Measurements from ENCODE around the gene GPNMB. TPM values are rescaled to one million over a fixed set of nuclear protein-coding genes. Genes with fewer than 3 reads are reported as not detected.

Gene GPNMB
- total and polyA plus RNA-seq, 2 of the 4 experiments (the other 2 are of a cell fraction): under 0.01 to 0.14 TPM

DNA sequence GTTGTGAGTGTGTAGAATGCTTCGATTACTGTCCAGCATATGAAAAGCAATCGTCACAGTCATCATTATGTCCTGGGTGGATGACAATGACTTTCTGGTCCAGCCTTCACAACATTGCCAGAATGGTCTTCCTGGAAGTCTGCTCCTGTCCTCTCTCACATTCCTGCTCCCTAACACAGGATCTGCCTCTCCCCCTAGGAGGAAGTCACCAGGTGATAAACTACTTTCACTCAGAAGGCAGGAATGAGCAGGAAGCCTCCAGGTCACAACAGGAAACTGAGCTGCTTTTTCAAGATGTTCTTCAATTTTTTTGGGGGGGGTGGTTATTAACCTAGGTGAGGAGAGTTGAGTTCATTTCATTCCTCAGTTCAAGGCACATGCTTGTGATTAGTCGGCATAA is 13.6 kb upstream of the GPNMB start:
- H3K9me3 ChIP-seq (ENCODE audit: control insufficient read depth, insufficient read depth, low read length): no peaks in the 10 kb centered on the region; the same call in 1 of the 2 replicates
- ATAC-seq (ENCODE audit: low read depth) (no peak), DNase-seq (no peak)
- H3K27ac ChIP-seq (ENCODE audit: insufficient read depth, low read length): no peak overlapping the region
- H3K79me1 ChIP-seq (ENCODE audit: low read depth in 1 of 2, low read length in 2 of 2): no peaks in the 10 kb centered on the region
- H4K8ac ChIP-seq (ENCODE audit: low read depth in 2 of 2, low read length in 2 of 2): no peak overlapping the region
- CTCF ChIA-PET: no interaction called here
- H3K14ac ChIP-seq (replicated peaks; ENCODE audit: low read depth, low read length): no peak overlapping the region
- no peak overlapping the region for H3K18ac ChIP-seq (ENCODE audit: low read depth, low read length)
- intact Hi-C loops (cut with micrococcal nuclease) (no loop called here), dilution Hi-C loops (cut with HindIII; ENCODE audit: low sequenced_read_pairs, unreplicated experiment) (no loop called here), in situ Hi-C loops (cut with MboI; ENCODE audit: low sequenced_read_pairs) (no loop called here)
- H4K91ac ChIP-seq (ENCODE audit: insufficient read depth, low read depth, low read length): no peak overlapping the region
- no peak overlapping the region for H2BK15ac ChIP-seq (ENCODE audit: low read depth, low read length)
- H2BK20ac ChIP-seq (ENCODE audit: low read depth, low read length): no peak overlapping the region
- no peak overlapping the region for H2BK120ac ChIP-seq (ENCODE audit: low read depth, low read length)
- H3K4me1 ChIP-seq (ENCODE audit: control insufficient read depth, insufficient read depth, low read length): no peaks in the 10 kb centered on the region
- no TSS peak for BruUV-seq (replicated peaks)
- H3K4me2 ChIP-seq (ENCODE audit: low read depth, low read length): no peak overlapping the region
- no peak overlapping the region for H2AFZ ChIP-seq (replicated peaks; ENCODE audit: low read length, poor library complexity)
- no peak overlapping the region for H4K5ac ChIP-seq (ENCODE audit: low read depth, low read length)
- H3K9ac ChIP-seq (ENCODE audit: low read depth, low read length): no peak overlapping the region
- H3K27me3 ChIP-seq (ENCODE audit: control insufficient read depth, insufficient read depth, low read length): peaks cover 5% of the 10 kb centered on the region
- POLR2A ChIA-PET (ENCODE audit: unreplicated experiment): no interaction called here
- no peaks in the 10 kb centered on the region for H4K20me1 ChIP-seq (ENCODE audit: insufficient read depth, low read length)
- no peaks in the 10 kb centered on the region for H3K9me1 ChIP-seq (ENCODE audit: insufficient read depth, low read length)
- no peak overlapping the region for H2AK9ac ChIP-seq (replicated peaks; ENCODE audit: low read depth, low read length, poor library complexity)
- no peak overlapping the region for H3K56ac ChIP-seq (ENCODE audit: extremely low read depth, insufficient read depth, low read length)
- no peak overlapping the region for H3K4me3 ChIP-seq (ENCODE audit: insufficient read depth, low read depth, low read length)
- no CpG with 5 or more reads among the region's 3 CpGs for whole genome bisulfite sequencing, 2 experiments (ENCODE audit: extremely low coverage in 2 of 2, insufficient read length in 1 of 2)
- H3K23ac ChIP-seq (ENCODE audit: low read depth, low read length): no peak overlapping the region; the same call in 1 of the 2 replicates
- TF ChIP-seq POLR2A (IDR thresholded peaks at IDR 0.05; ENCODE audit: low read depth, low read length) (no peak), RFX5 (IDR thresholded peaks at IDR 0.05; ENCODE audit: low read depth, low read length) (no peak), FOS (IDR thresholded peaks at IDR 0.05; ENCODE audit: low read depth, low read length) (no peak), MAFK (IDR thresholded peaks at IDR 0.05; ENCODE audit: low read depth, low read length) (no peak), MAZ (IDR thresholded peaks at IDR 0.05; ENCODE audit: borderline replicate concordance, low read depth, low read length) (no peak), NFE2L2 (IDR thresholded peaks at IDR 0.05; ENCODE audit: low read depth, low read length) (no peak), RAD21 (IDR thresholded peaks at IDR 0.05; ENCODE audit: low read length) (no peak)
- TF ChIP-seq, protein P1, sequence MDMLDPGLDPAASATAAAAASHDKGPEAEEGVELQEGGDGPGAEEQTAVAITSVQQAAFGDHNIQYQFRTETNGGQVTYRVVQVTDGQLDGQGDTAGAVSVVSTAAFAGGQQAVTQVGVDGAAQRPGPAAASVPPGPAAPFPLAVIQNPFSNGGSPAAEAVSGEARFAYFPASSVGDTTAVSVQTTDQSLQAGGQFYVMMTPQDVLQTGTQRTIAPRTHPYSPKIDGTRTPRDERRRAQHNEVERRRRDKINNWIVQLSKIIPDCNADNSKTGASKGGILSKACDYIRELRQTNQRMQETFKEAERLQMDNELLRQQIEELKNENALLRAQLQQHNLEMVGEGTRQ (IDR thresholded peaks at IDR 0.05; ENCODE audit: low read depth, low read length): no peak
- H2AK5ac ChIP-seq (ENCODE audit: low read depth, low read length): no peak overlapping the region
- no peak overlapping the region for H2BK5ac ChIP-seq (ENCODE audit: low read depth, low read length, poor library complexity, severe bottlenecking)
- no peaks in the 10 kb centered on the region for H3K36me3 ChIP-seq (ENCODE audit: control insufficient read depth, insufficient read depth, low read length)
- no peak overlapping the region for H3K4ac ChIP-seq (ENCODE audit: low read depth, low read length)
